Bronchial epithelial cell (primary cell): ENCODE data around the gene NUDT14. TPM values are rescaled to one million over a fixed set of nuclear protein-coding genes. Genes with fewer than 3 reads are reported as not detected.

Experiments used
- DNase-seq: peaks from one replicate; pipeline ENCODE4 v3.0.0-alpha.2; 2010; ENCODE audit warnings: low read depth
- FAIRE-seq: peaks from 2 replicates; lab custom pipeline; 2011; peaks lifted over from hg19 to GRCh38; lab: Jason Lieb, UNC
- H3K27me3 ChIP-seq: 2 replicates; pipeline ENCODE4 v1.5.1; 2011; ENCODE audit warnings: low read length; ENCODE audit not compliant: control insufficient read depth, insufficient read depth
- H3K36me3 ChIP-seq: 2 replicates; pipeline ENCODE4 v1.5.1; 2011; ENCODE audit warnings: low read length; ENCODE audit not compliant: control insufficient read depth, insufficient read depth
- H3K4me3 ChIP-seq: 2 replicates; pipeline ENCODE4 v1.5.1; 2011; ENCODE audit warnings: mild to moderate bottlenecking, low read depth, low read length, control low read depth
- total RNA-seq: library from RNA; depleted of rRNA; stranded (reverse); fragments of >200 nt; gene quantifications from 2 replicates; pipeline ENCODE4 v1.2.1, GENCODE V29; 2014
- TF ChIP-seq, protein P1 (sequence below): IDR thresholded peaks from 2 replicates; pipeline ENCODE4 v1.5.1; 2011; ENCODE audit warnings: mild to moderate bottlenecking, moderate library complexity, low read length, control low read depth, inconsistent platforms; ENCODE audit not compliant: insufficient read depth, severe bottlenecking

NUDT14 gene
- total RNA-seq, 1 donor from 2014 or later: 31.9 TPM

DNA sequence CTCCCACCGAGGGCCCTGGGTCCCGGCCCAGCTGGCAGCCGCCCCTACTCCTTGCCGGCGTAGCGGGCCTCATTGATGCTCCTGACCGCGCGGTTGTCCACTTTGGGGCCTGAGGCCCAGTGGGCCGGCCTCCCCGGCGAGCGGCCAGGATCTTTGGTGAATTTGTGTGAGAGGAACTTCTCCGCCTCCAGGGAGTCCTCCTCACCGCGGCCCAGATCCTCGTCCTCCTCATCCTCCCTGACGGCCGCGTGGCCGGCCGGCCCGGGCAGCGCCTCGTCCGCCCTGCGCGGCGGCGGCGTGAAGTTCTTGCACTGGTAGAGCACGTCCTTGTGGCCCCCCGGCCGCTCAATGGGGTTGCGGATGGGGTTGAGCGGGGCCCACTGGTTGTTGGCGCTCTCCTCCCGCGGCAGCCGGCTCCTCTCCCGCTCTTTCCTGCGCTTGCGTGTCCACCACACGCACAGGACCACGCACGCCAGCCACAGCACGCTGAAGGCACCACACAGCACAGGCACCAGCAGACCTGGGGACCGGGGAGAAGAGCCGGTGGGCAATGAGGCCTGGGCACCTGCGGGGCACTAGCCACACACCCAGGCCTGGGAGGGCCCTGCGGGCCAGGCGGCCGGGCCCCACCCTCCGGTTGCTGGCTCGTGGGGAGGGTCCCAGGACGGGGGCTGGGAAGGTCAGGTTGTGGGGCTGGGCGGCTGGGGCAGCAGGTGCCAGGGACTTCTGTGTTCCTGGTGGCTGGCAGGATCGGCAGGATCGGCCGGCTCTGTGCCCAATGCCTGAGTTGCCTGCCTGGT, 38.3 kb downstream of the NUDT14 start:
- FAIRE-seq: no peak
- Histone ChIP-seq H3K36me3 (peaks cover 40% of the 10 kb centered on the region), H3K27me3 (no peaks in the 10 kb centered on the region), H3K4me3 (no peak overlapping the region)
- TF ChIP-seq, protein P1, sequence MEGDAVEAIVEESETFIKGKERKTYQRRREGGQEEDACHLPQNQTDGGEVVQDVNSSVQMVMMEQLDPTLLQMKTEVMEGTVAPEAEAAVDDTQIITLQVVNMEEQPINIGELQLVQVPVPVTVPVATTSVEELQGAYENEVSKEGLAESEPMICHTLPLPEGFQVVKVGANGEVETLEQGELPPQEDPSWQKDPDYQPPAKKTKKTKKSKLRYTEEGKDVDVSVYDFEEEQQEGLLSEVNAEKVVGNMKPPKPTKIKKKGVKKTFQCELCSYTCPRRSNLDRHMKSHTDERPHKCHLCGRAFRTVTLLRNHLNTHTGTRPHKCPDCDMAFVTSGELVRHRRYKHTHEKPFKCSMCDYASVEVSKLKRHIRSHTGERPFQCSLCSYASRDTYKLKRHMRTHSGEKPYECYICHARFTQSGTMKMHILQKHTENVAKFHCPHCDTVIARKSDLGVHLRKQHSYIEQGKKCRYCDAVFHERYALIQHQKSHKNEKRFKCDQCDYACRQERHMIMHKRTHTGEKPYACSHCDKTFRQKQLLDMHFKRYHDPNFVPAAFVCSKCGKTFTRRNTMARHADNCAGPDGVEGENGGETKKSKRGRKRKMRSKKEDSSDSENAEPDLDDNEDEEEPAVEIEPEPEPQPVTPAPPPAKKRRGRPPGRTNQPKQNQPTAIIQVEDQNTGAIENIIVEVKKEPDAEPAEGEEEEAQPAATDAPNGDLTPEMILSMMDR: no peak
- DNase-seq: no peak

- FAIRE-seq (no peak), DNase-seq (no peak)
- H3K36me3 ChIP-seq: peaks cover 34% of the 10 kb centered on the region
- TF ChIP-seq, protein P1: no peak
- no peaks in the 10 kb centered on the region for H3K27me3 ChIP-seq
- H3K4me3 ChIP-seq: no peak overlapping the region
Measured at GRCh38 chr14:105141486-105142281, 39.4 kb downstream of the NUDT14 start.

DNA sequence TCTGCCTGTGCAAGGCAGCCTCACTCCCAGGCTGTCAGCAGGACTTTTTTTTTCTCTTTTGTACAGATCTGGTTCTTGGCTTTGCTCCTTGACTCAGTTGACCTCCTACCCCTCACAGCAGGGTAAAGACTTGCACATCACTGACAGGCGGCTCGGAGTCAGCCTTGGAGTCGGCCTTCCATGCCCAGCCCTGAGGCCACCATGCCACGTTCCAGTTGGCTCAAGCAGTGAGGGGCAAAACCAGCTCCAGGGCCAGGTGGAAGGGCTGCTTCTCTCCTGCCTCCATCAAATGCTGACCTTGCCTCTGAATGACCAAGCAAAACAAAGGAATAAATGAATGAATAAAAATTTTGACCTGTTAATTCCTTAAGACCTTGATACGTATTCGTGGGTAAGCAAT, 40.1 kb downstream of the NUDT14 start:
- FAIRE-seq: no peak

DNA sequence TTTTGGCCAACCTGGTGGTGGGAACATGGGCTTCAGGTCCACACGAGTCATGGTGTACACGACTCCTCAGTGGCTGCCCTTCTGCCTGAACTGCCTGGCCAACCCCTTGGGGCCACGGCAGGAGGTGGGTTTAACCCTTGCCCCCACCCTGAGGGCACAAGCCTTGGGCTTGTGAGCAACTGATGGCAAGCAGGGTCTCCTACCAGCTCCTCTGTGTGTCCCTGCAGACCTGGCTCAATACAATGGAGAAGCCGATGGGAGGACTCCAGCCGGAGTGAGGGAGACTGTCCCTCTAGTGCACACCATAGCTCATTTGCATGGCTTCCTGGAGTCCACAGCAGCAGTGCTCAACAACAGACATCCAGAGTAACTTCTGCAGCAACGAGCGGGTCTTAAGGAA, 40.5 kb downstream of the NUDT14 start:
- Histone ChIP-seq H3K27me3 (no peaks in the 10 kb centered on the region), H3K4me3 (no peak overlapping the region), H3K36me3 (peaks cover 26% of the 10 kb centered on the region)
- DNase-seq (no peak), FAIRE-seq (no peak)
- TF ChIP-seq, protein P1: no peak

More for the DNA sequence above, 40.1 kb downstream of the NUDT14 start:
- Histone ChIP-seq H3K4me3 (no peak overlapping the region), H3K27me3 (no peaks in the 10 kb centered on the region), H3K36me3 (peaks cover 29% of the 10 kb centered on the region)
- TF ChIP-seq, protein P1: no peak
- no peak for DNase-seq

DNA sequence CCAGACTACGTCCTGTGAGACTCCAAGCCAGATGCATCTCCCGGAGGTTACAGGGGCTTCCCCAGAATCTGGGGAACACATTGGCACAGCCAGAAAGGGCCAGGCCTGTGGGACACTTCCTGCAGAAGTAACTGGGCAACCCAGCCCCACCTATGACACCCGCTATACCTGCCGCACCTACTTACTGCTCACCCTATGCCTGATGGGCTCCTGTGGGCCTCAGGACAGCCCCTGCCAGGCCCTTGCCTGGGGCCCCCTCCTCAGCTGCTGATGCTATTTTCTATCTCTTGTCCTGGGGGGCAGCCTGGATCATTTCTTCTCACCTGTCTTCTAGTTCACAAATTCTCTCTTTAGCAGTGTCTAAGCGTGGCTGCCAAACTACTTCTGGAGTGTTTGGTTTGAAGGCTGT, 41.3 kb downstream of the NUDT14 start:
- TF ChIP-seq, protein P1: no peak
- Histone ChIP-seq H3K4me3 (no peak overlapping the region), H3K36me3 (peaks cover 19% of the 10 kb centered on the region), H3K27me3 (no peaks in the 10 kb centered on the region)
- no peak for DNase-seq
- FAIRE-seq: no peak
